K562 (cell line): ENCODE data around the gene SEMA3C.

Source experiments
- GATA2 ChIP-seq: sonication (generic); formaldehyde crosslinking; IDR thresholded peaks from 2 replicates; pipeline ENCODE4 v1.4.0; 2020; ENCODE audit warnings: mild to moderate bottlenecking, missing genetic modification reagents
- SMARCE1 ChIP-seq: fragments of 450-650 bp; IDR thresholded peaks from 2 replicates; pipeline ENCODE4 v1.7.1; 2016; ENCODE audit warnings: mild to moderate bottlenecking
- SMC3 ChIP-seq: conservative IDR thresholded peaks from 2 replicates; pipeline ENCODE4 v1.6.1; 2011; ENCODE audit warnings: low read depth, low read length, improper control_type of control experiment; ENCODE audit not compliant: insufficient read depth
- TCF3 ChIP-seq: sonication (generic); formaldehyde crosslinking; IDR thresholded peaks from 2 replicates; pipeline ENCODE4 v1.4.0; 2020; ENCODE audit warnings: mild to moderate bottlenecking, missing genetic modification reagents
- YY1 ChIP-seq, 3 experiments: IDR thresholded peaks; 2 replicates each; pipeline ENCODE4 v1.6.1; 2011; ENCODE audit warnings: low read length in 2 of 3, mild to moderate bottlenecking in 2 of 3, moderate library complexity in 2 of 3, borderline replicate concordance in 1 of 3, control low read depth in 1 of 3, low read depth in 1 of 3; ENCODE audit not compliant: insufficient read depth in 3 of 3, insufficient replicate concordance in 2 of 3, control insufficient read depth in 1 of 3, insufficient read length in 1 of 3; ENCODE audit errors: extremely low read depth in 1 of 3
- ZNF584 ChIP-seq: fragments of 200-800 bp; sonication (Bioruptor generic); IDR thresholded peaks from 2 replicates; pipeline ENCODE4 v1.6.1; 2016; ENCODE audit warnings: low read depth, mild to moderate bottlenecking, missing genetic modification characterization, missing compliant biosample characterization
- ZNF830 ChIP-seq: fragments of 250-450 bp; sonication (Bioruptor Pico); IDR thresholded peaks from 2 replicates; pipeline ENCODE4 v1.5.0; 2021; ENCODE audit warnings: mild to moderate bottlenecking
- ZSCAN29 ChIP-seq: fragments of 450-650 bp; IDR thresholded peaks from 2 replicates; pipeline ENCODE4 v1.6.1; 2017
- TF ChIP-seq, protein P1 (sequence below), 2 experiments: fragments of 450-650 bp; formaldehyde crosslinking in 1 of 2; IDR thresholded peaks; 2 replicates each; pipeline versions ENCODE4 v1.4.0 to v1.6.1; 2014 to 2020; ENCODE audit warnings: mild to moderate bottlenecking in 2 of 2, borderline replicate concordance in 1 of 2, low read depth in 1 of 2
- TF ChIP-seq, protein P2 (sequence below): fragments of 250-450 bp; sonication (Bioruptor Pico); IDR thresholded peaks from 2 replicates; pipeline ENCODE4 v1.5.0; 2021
- TF ChIP-seq, protein P3 (sequence below): sonication (generic); formaldehyde crosslinking; IDR thresholded peaks from 2 replicates; pipeline ENCODE4 v1.9.0; 2022; ENCODE audit warnings: mild to moderate bottlenecking, missing genetic modification reagents
- TF ChIP-seq, protein P4 (sequence below): sonication (generic); formaldehyde crosslinking; IDR thresholded peaks from 2 replicates; pipeline ENCODE4 v1.8.0; 2022; ENCODE audit warnings: missing genetic modification reagents, mild to moderate bottlenecking, borderline replicate concordance
- TF ChIP-seq, protein P5 (sequence below), 3 experiments: IDR thresholded peaks in 2 of 3; conservative IDR thresholded peaks in 1 of 3; 2 replicates each; pipeline ENCODE4 v1.5.1; 2011 to 2012; ENCODE audit warnings: low read length in 3 of 3, mild to moderate bottlenecking in 3 of 3, control low read depth in 2 of 3, improper control_type of control experiment in 1 of 3, inconsistent platforms in 1 of 3, low read depth in 1 of 3, mixed read lengths in 1 of 3, moderate library complexity in 1 of 3; ENCODE audit not compliant: insufficient read depth in 2 of 3

DNA sequence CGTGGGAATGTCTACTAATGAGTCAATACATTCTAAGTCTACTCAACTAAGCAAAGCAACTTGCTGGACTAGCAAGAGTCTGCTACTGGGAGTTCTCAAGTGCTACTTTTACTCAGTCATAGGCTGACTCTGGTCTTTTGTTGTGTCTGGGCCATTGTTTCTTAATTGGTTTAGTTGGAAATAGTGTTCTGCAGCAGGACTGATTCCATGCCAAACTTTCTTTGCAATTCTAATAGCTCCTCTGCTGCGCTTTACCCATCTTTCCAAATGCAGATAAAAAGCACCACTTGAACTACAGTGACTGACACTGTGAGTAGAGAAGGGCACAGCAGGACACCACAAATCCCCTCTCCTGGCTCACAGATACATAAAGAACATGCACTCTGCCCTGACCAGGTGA lies 154.7 kb downstream of the SEMA3C start:
- TF ChIP-seq TCF3 (CRISPR knock-in tag): no peak
- TF ChIP-seq SMARCE1: no peak
- TF ChIP-seq, protein P1, sequence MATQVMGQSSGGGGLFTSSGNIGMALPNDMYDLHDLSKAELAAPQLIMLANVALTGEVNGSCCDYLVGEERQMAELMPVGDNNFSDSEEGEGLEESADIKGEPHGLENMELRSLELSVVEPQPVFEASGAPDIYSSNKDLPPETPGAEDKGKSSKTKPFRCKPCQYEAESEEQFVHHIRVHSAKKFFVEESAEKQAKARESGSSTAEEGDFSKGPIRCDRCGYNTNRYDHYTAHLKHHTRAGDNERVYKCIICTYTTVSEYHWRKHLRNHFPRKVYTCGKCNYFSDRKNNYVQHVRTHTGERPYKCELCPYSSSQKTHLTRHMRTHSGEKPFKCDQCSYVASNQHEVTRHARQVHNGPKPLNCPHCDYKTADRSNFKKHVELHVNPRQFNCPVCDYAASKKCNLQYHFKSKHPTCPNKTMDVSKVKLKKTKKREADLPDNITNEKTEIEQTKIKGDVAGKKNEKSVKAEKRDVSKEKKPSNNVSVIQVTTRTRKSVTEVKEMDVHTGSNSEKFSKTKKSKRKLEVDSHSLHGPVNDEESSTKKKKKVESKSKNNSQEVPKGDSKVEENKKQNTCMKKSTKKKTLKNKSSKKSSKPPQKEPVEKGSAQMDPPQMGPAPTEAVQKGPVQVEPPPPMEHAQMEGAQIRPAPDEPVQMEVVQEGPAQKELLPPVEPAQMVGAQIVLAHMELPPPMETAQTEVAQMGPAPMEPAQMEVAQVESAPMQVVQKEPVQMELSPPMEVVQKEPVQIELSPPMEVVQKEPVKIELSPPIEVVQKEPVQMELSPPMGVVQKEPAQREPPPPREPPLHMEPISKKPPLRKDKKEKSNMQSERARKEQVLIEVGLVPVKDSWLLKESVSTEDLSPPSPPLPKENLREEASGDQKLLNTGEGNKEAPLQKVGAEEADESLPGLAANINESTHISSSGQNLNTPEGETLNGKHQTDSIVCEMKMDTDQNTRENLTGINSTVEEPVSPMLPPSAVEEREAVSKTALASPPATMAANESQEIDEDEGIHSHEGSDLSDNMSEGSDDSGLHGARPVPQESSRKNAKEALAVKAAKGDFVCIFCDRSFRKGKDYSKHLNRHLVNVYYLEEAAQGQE (IDR thresholded peaks at IDR 0.05; ENCODE audit: borderline replicate concordance): no peak
- TF ChIP-seq, protein P1 (CRISPR knock-in tag; IDR thresholded peaks at IDR 0.05; ENCODE audit: low read depth): no peak
- TF ChIP-seq ZNF584 (CRISPR knock-in tag): no peak
- no peak for TF ChIP-seq ZSCAN29
- no peak for TF ChIP-seq ZNF830 (CRISPR knock-in tag)
- TF ChIP-seq SMC3: no peak
- no peak for TF ChIP-seq GATA2
- no peak for TF ChIP-seq YY1 (IDR thresholded peaks at IDR 0.05; ENCODE audit: borderline replicate concordance in 1 of 3, control insufficient read depth in 1 of 3, extremely low read depth in 1 of 3, insufficient read depth in 3 of 3, insufficient read length in 1 of 3, insufficient replicate concordance in 2 of 3, low read depth in 1 of 3, low read length in 2 of 3)
- TF ChIP-seq, protein P2, sequence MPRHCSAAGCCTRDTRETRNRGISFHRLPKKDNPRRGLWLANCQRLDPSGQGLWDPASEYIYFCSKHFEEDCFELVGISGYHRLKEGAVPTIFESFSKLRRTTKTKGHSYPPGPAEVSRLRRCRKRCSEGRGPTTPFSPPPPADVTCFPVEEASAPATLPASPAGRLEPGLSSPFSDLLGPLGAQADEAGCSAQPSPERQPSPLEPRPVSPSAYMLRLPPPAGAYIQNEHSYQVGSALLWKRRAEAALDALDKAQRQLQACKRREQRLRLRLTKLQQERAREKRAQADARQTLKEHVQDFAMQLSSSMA (CRISPR knock-in tag): no peak
- TF ChIP-seq, protein P3, sequence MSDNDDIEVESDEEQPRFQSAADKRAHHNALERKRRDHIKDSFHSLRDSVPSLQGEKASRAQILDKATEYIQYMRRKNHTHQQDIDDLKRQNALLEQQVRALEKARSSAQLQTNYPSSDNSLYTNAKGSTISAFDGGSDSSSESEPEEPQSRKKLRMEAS (CRISPR knock-in tag): no peak
- TF ChIP-seq, protein P4, sequence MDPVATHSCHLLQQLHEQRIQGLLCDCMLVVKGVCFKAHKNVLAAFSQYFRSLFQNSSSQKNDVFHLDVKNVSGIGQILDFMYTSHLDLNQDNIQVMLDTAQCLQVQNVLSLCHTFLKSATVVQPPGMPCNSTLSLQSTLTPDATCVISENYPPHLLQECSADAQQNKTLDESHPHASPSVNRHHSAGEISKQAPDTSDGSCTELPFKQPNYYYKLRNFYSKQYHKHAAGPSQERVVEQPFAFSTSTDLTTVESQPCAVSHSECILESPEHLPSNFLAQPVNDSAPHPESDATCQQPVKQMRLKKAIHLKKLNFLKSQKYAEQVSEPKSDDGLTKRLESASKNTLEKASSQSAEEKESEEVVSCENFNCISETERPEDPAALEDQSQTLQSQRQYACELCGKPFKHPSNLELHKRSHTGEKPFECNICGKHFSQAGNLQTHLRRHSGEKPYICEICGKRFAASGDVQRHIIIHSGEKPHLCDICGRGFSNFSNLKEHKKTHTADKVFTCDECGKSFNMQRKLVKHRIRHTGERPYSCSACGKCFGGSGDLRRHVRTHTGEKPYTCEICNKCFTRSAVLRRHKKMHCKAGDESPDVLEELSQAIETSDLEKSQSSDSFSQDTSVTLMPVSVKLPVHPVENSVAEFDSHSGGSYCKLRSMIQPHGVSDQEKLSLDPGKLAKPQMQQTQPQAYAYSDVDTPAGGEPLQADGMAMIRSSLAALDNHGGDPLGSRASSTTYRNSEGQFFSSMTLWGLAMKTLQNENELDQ (CRISPR knock-in tag): no peak
- TF ChIP-seq, protein P5, sequence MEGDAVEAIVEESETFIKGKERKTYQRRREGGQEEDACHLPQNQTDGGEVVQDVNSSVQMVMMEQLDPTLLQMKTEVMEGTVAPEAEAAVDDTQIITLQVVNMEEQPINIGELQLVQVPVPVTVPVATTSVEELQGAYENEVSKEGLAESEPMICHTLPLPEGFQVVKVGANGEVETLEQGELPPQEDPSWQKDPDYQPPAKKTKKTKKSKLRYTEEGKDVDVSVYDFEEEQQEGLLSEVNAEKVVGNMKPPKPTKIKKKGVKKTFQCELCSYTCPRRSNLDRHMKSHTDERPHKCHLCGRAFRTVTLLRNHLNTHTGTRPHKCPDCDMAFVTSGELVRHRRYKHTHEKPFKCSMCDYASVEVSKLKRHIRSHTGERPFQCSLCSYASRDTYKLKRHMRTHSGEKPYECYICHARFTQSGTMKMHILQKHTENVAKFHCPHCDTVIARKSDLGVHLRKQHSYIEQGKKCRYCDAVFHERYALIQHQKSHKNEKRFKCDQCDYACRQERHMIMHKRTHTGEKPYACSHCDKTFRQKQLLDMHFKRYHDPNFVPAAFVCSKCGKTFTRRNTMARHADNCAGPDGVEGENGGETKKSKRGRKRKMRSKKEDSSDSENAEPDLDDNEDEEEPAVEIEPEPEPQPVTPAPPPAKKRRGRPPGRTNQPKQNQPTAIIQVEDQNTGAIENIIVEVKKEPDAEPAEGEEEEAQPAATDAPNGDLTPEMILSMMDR (IDR thresholded peaks at IDR 0.05 in 2 of 3, conservative IDR thresholded peaks at IDR 0.05 in 1 of 3; ENCODE audit: insufficient read depth in 2 of 3, low read depth in 1 of 3, low read length in 3 of 3): no peak
